ENCODE data around the gene PITPNM3.
A peak's percentile ranks its signal among the peaks of the same experiment; 100 is the strongest.

PITPNM3 gene

GRCh38 chr17:6482105-6482455 is 74.3 kb downstream of the PITPNM3 start:
- H3K9ac ChIP-seq (ENCODE audit: low read depth, low read length) = no peak overlapping the region
- peaks cover 3% of the 10 kb centered on the region; the same call in 1 of the 2 replicates for H3K4me1 ChIP-seq (ENCODE audit: insufficient read depth, low read length)
- no peak overlapping the region for H3K4me3 ChIP-seq (ENCODE audit: low read length)
- no peaks in the 10 kb centered on the region for H3K9me3 ChIP-seq (ENCODE audit: insufficient read depth, low read depth, low read length)
- no peaks in the 10 kb centered on the region for H3K27me3 ChIP-seq (ENCODE audit: insufficient read depth, low read length)
- no peak overlapping the region for H3K27ac ChIP-seq (ENCODE audit: low read length)
- H3K36me3 ChIP-seq (ENCODE audit: insufficient read depth, low read depth, low read length) = no peaks in the 10 kb centered on the region

GRCh38 chr17:6480303-6480675 is 76.1 kb downstream of the PITPNM3 start:
- Histone ChIP-seq H3K4me1 (ENCODE audit: insufficient read depth, low read length) (peaks cover 5% of the 10 kb centered on the region; the same call in 1 of the 2 replicates), H3K9me3 (ENCODE audit: insufficient read depth, low read depth, low read length) (no peaks in the 10 kb centered on the region), H3K9ac (ENCODE audit: low read depth, low read length) (peak overlapping the region; percentile 36; the same call in 1 of the 2 replicates), H3K27me3 (ENCODE audit: insufficient read depth, low read length) (no peaks in the 10 kb centered on the region), H3K27ac (ENCODE audit: low read length) (no peak overlapping the region), H3K4me3 (ENCODE audit: low read length) (no peak overlapping the region), H3K36me3 (ENCODE audit: insufficient read depth, low read depth, low read length) (no peaks in the 10 kb centered on the region)

- Histone ChIP-seq H3K36me3 (ENCODE audit: insufficient read depth, low read depth, low read length) (no peaks in the 10 kb centered on the region), H3K4me1 (ENCODE audit: insufficient read depth, low read length) (peaks cover 5% of the 10 kb centered on the region; the same call in 1 of the 2 replicates), H3K9me3 (ENCODE audit: insufficient read depth, low read depth, low read length) (no peaks in the 10 kb centered on the region), H3K27ac (ENCODE audit: low read length) (no peak overlapping the region), H3K9ac (ENCODE audit: low read depth, low read length) (peak overlapping the region; percentile 36; the same call in 1 of the 2 replicates), H3K27me3 (ENCODE audit: insufficient read depth, low read length) (no peaks in the 10 kb centered on the region), H3K4me3 (ENCODE audit: low read length) (no peak overlapping the region)
Observed at GRCh38 chr17:6479622-6480302, 76.6 kb downstream of the PITPNM3 start.

- Histone ChIP-seq H3K27me3 (ENCODE audit: insufficient read depth, low read length) (no peaks in the 10 kb centered on the region), H3K9ac (ENCODE audit: low read depth, low read length) (no peak overlapping the region), H3K4me3 (ENCODE audit: low read length) (no peak overlapping the region), H3K27ac (ENCODE audit: low read length) (no peak overlapping the region), H3K36me3 (ENCODE audit: insufficient read depth, low read depth, low read length) (no peaks in the 10 kb centered on the region), H3K4me1 (ENCODE audit: insufficient read depth, low read length) (peaks cover 5% of the 10 kb centered on the region; the same call in 1 of the 2 replicates), H3K9me3 (ENCODE audit: insufficient read depth, low read depth, low read length) (no peaks in the 10 kb centered on the region)
Observed at GRCh38 chr17:6478486-6478885, 77.9 kb downstream of the PITPNM3 start.

- Histone ChIP-seq H3K27me3 (ENCODE audit: insufficient read depth, low read length) (no peaks in the 10 kb centered on the region), H3K36me3 (ENCODE audit: insufficient read depth, low read depth, low read length) (no peaks in the 10 kb centered on the region), H3K9me3 (ENCODE audit: insufficient read depth, low read depth, low read length) (no peaks in the 10 kb centered on the region), H3K9ac (ENCODE audit: low read depth, low read length) (no peak overlapping the region), H3K27ac (ENCODE audit: low read length) (no peak overlapping the region), H3K4me3 (ENCODE audit: low read length) (no peak overlapping the region), H3K4me1 (ENCODE audit: insufficient read depth, low read length) (peaks cover 5% of the 10 kb centered on the region; the same call in 1 of the 2 replicates)
Observed at GRCh38 chr17:6477831-6478383, 78.4 kb downstream of the PITPNM3 start.

GRCh38 chr17:6476810-6477179 is 79.6 kb downstream of the PITPNM3 start:
- H3K4me3 ChIP-seq (ENCODE audit: low read length) = no peak overlapping the region
- no peaks in the 10 kb centered on the region for H3K27me3 ChIP-seq (ENCODE audit: insufficient read depth, low read length)
- H3K4me1 ChIP-seq (ENCODE audit: insufficient read depth, low read length) = peaks cover 10% of the 10 kb centered on the region
- no peaks in the 10 kb centered on the region for H3K36me3 ChIP-seq (ENCODE audit: insufficient read depth, low read depth, low read length)
- no peaks in the 10 kb centered on the region for H3K9me3 ChIP-seq (ENCODE audit: insufficient read depth, low read depth, low read length)
- H3K9ac ChIP-seq (ENCODE audit: low read depth, low read length) = no peak overlapping the region
- no peak overlapping the region for H3K27ac ChIP-seq (ENCODE audit: low read length)

- Histone ChIP-seq H3K9ac (ENCODE audit: low read depth, low read length) (no peak overlapping the region), H3K9me3 (ENCODE audit: insufficient read depth, low read depth, low read length) (no peaks in the 10 kb centered on the region), H3K4me1 (ENCODE audit: insufficient read depth, low read length) (peaks cover 12% of the 10 kb centered on the region), H3K4me3 (ENCODE audit: low read length) (no peak overlapping the region), H3K27ac (ENCODE audit: low read length) (no peak overlapping the region), H3K36me3 (ENCODE audit: insufficient read depth, low read depth, low read length) (no peaks in the 10 kb centered on the region), H3K27me3 (ENCODE audit: insufficient read depth, low read length) (no peaks in the 10 kb centered on the region)
Observed at GRCh38 chr17:6476076-6476809, 80.1 kb downstream of the PITPNM3 start.

- Histone ChIP-seq H3K4me3 (ENCODE audit: low read length) (no peak overlapping the region), H3K4me1 (ENCODE audit: insufficient read depth, low read length) (peaks cover 12% of the 10 kb centered on the region), H3K27ac (ENCODE audit: low read length) (no peak overlapping the region), H3K9me3 (ENCODE audit: insufficient read depth, low read depth, low read length) (no peaks in the 10 kb centered on the region), H3K9ac (ENCODE audit: low read depth, low read length) (no peak overlapping the region), H3K27me3 (ENCODE audit: insufficient read depth, low read length) (no peaks in the 10 kb centered on the region), H3K36me3 (ENCODE audit: insufficient read depth, low read depth, low read length) (no peaks in the 10 kb centered on the region)
Observed at GRCh38 chr17:6475411-6475810, 80.9 kb downstream of the PITPNM3 start.

GRCh38 chr17:6474906-6475305 is 81.4 kb downstream of the PITPNM3 start:
- Histone ChIP-seq H3K4me1 (ENCODE audit: insufficient read depth, low read length) (peaks cover 9% of the 10 kb centered on the region), H3K4me3 (ENCODE audit: low read length) (no peak overlapping the region), H3K27me3 (ENCODE audit: insufficient read depth, low read length) (no peaks in the 10 kb centered on the region), H3K9ac (ENCODE audit: low read depth, low read length) (no peak overlapping the region), H3K27ac (ENCODE audit: low read length) (no peak overlapping the region), H3K36me3 (ENCODE audit: insufficient read depth, low read depth, low read length) (no peaks in the 10 kb centered on the region), H3K9me3 (ENCODE audit: insufficient read depth, low read depth, low read length) (no peaks in the 10 kb centered on the region)

GRCh38 chr17:6474376-6474775 is 82.0 kb downstream of the PITPNM3 start:
- Histone ChIP-seq H3K36me3 (ENCODE audit: insufficient read depth, low read depth, low read length) (no peaks in the 10 kb centered on the region), H3K9me3 (ENCODE audit: insufficient read depth, low read depth, low read length) (no peaks in the 10 kb centered on the region), H3K27ac (ENCODE audit: low read length) (no peak overlapping the region), H3K9ac (ENCODE audit: low read depth, low read length) (no peak overlapping the region), H3K27me3 (ENCODE audit: insufficient read depth, low read length) (no peaks in the 10 kb centered on the region), H3K4me1 (ENCODE audit: insufficient read depth, low read length) (peaks cover 9% of the 10 kb centered on the region; the same call in 1 of the 2 replicates), H3K4me3 (ENCODE audit: low read length) (no peak overlapping the region)

- Histone ChIP-seq H3K4me3 (ENCODE audit: low read length) (no peak overlapping the region), H3K4me1 (ENCODE audit: insufficient read depth, low read length) (peaks cover 9% of the 10 kb centered on the region; the same call in 1 of the 2 replicates), H3K27ac (ENCODE audit: low read length) (no peak overlapping the region), H3K27me3 (ENCODE audit: insufficient read depth, low read length) (no peaks in the 10 kb centered on the region), H3K9ac (ENCODE audit: low read depth, low read length) (no peak overlapping the region), H3K36me3 (ENCODE audit: insufficient read depth, low read depth, low read length) (no peaks in the 10 kb centered on the region), H3K9me3 (ENCODE audit: insufficient read depth, low read depth, low read length) (no peaks in the 10 kb centered on the region)
Observed at GRCh38 chr17:6473128-6473767, 83.1 kb downstream of the PITPNM3 start.

All from iPS-20b (cell line).